GM18511 (cell line): ENCODE measurements around the gene DAPK1.

Source experiments
- ATAC-seq: cut with Tn5 transposase; IDR thresholded peaks from one replicate; pipeline ENCODE4 v1.9.1; 2021; ENCODE audit warnings: mild to moderate bottlenecking, moderate library complexity; ENCODE audit not compliant: unreplicated experiment

DAPK1 gene

DNA sequence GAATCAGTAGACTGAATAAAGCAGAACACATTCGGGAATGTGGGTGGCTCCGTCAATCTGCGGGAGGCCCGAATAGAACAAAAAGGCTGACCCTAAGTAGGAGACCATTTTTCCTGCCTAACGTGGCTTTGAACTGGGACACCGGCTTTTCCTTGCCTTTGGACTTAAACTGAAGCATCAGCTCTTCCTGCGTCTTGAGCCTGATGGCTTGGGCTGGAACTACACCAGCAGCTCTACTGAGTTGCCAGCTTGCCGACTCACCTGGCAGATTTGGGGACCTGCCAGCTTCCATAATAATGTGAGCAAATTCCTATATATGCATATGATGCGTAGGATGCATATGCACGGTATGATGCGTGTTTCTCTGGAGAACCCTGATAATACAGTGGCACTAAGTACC is 111.3 kb downstream of the DAPK1 start:
- no peak for ATAC-seq

DNA sequence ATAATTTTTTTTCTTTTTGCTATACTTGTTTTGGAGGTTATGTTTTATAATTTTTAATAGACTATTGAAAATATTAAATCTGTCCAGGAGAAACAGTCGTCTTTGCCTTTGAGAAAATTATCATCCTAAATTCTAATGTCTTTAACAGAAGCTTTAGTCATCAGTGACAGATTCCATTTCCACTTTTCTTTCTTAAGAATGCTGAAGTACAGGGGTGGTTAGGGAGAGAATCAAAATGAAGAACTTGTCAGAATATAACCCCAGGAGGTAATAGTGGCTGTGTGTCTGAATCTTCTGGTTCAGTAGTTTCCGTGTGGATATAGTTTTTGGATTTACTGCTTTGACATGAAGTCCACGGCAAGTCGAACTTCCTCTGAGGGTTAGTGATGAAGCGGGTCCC is 111.8 kb downstream of the DAPK1 start:
- ATAC-seq = no peak

DNA sequence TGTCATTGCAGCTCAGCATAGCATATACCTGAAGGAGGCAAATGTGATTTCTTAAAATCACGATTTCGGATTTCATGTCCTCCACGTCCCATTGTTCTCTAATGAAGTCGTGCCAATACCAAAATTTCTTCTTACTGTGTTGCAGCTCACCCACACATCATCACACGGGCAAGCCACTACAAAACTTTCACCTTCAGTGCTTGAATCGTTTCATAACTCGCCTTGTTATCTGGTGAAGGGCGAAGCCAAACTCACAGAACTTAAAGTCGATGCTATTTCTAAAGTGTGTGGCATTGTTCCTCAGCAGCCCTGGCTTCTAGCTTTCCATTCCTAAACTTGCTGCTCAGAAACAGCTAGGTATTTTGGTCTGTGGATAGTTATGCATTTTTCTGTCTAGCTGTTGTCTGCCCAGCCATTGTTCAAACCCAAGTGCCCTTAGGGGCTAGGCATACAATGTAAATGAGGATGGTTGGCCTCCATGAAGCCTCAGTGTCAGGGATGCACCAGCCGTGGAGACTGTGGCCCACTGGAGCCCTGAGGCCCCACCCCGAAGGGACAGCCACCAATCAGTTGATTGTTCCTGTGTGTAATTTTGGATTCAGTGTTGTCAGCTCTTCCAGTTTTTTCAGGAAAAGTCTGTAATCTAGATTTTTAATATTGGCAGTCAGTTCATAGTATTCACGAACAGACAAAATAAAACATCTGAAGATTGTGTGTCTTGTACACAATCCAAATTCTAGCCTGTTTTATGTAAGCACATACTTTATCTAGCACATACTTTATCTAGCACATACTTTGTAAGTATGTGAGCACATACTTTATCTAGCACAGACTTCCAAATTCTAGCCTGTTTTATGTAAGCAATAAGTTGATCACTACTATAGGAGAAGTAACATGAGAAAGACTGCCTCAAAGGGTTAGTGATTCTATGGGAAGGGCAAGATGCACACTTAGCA is 112.8 kb downstream of the DAPK1 start:
- ATAC-seq = no peak

DNA sequence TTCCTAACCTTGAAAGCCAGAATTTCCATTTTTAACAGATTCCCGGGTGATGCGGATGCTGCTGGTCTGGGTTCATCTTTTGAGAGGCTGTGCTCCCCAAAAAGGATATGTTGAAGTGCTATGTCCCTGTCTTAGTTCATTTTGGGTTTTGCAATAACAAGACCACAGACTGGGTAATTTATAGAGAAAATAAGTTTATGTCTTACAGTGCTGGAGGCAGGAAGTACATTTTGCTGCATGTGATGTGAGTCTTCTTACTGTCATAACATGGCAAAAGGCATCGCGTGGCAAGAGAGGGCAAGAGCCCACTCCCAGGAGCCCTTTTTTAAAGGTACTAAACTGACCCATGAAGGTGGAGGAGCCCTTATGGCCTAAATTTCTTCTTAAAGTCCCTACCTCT is 114.1 kb downstream of the DAPK1 start:
- no peak for ATAC-seq

DNA sequence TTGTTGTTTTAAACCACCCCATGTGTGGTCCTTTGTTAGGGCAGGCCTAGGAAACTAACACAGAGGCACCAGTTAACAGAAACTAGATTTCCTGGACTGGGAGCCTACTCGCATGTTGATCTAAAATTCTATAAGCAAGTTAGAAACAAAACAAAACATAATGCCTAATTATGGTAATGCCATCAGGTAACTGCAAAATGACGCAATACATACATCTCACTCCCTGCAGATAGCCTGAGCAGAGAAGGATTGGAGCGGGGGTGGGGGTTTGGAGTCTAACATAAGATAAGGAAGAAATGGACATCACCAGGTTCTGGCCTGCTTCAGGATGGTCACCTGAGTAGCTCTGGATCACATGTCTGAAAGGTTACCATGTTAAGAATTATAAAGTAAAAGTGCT is 114.9 kb downstream of the DAPK1 start:
- no peak for ATAC-seq

DNA sequence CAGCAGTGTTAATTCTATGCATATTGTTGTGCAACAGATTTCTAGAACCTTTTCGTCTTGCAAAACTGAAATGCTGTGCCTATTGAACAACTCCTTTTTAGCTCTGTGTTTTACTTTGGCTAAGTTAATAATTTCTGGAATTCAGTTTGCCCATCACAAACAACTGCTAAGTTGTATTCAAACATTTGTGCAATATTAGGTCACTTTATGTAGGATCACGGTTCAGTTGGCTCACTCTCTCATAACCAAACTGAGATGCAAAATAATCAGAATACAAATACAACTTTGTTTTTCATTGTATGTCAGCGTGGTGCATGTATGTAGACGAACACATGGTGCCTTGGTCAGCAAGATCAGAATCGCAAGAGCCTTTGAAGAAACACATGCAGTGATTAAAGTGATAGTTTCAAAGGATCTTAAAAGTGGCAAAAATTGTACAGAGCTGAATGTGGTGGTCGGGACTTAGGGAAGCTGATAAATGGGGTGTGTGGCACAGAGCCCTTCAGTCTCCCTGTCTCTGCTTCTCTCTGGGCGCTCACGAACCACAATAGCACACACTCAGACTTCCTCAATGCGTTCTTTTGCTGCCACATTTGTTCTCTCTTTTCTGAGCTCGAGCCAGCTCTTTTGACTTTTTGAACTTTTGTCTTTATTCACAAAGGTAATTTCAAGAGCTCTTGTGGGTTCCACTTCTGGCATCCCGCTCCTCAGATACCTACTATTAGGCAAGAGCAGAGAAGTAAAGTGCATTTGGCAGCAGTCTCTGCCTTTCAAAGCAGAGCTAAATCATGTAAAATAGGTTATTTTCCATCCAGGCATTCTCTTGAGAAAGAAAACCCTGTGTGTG is 115.8 kb downstream of the DAPK1 start:
- ATAC-seq = no peak

DNA sequence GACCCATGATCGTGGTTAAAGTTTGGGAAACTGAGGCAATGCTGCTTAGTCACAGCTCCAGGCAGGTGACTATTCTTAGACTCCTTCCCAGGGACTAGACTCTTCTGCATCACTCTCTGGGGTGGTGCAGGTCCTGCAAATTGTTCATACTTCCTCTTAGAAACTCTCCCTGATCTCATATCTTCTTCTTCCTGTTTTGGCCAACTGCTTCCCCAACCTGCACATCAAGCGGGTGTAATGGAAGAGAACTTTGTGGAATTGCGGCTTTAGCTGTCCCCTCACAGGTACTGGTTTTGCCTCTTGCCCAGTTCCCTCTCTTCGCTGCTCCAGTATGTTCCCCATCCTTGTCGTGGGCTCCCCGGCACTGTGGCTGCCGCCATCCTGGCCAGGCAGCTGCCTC is 116.7 kb downstream of the DAPK1 start:
- ATAC-seq = no peak

DNA sequence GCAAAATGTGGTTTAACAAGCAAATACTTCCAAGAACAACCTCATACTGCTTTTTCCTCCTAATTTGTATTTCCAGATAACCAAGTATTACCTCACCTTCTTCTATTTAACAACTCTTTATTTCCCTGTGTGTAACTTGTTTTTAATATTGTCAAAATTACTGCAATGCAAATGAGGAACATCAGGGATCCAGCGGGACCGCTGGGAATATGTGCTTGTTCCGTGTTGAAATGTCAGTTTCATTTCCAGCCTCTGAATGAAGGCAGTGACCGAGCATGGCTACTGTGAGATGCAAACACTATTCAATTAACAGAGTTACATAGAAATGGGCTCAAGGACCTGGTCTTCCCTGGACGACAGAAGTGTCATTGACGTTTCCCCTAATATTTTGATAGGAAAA is 117.5 kb downstream of the DAPK1 start:
- no peak for ATAC-seq

DNA sequence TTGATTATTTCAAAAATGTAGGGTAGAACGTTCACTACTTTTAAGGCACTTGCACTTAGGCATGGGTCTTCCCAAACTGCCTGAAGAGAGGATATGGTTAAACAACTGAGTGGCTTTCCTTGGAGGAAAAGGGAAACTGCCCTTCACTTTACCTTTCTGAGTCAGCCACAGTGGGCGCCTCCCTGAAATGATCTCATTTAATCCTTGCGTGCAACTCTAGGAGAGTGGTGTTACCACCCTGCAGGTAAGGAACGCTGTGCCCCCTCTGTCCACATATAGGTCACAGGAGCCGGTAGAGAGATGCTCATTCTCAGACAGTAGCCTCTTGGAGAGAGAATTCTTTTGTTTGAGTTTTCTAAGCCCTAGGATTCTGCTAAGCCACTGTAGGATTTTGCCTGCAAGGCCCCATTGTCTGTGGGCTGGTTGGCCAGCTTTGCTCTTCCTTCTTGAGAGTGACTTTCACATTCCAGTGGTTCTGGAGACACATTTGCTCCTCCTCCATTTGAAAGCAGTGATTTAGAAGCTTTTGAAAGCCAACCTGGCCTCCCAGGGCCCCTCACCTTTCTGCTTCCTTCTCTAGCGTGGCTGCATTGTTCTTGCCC is 118.0 kb downstream of the DAPK1 start:
- ATAC-seq = no peak

DNA sequence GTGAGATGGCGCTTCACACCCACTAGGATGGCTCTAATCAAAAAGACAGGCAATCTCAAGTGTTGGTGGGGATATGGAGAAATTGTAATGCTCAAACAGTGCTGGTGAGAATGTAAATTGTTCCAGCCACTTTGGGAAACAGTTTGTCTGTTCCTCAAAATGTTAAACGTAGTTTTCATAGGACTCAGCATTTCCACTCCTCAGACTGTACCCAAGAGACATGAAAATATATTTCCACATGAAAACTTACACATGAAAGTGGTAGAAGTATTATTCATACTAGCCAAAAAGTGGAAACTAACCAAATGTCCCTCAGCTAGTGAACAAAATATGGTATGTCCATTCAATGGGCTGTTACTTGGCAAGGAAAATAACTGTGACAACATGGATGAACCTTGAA is 120.6 kb downstream of the DAPK1 start:
- ATAC-seq = no peak

DNA sequence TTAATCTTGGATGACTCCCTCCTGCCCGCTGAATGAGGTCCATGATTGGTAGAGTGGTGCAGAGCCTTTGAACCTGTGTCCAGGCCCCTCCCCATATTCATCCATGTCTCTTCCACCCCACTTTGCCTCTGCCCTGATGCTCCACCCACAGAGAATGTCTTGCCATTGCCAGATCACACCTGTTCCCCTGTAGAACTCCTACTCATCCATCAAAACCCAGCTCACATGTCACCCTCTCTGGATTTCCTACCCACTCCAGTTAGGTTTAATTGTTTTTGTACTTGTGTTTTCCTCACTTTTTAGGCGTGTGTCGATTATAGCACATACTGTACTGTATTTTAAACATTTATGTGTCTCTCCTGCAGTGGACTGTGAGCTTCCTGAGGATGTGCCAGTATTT is 121.3 kb downstream of the DAPK1 start:
- ATAC-seq = no peak

DNA sequence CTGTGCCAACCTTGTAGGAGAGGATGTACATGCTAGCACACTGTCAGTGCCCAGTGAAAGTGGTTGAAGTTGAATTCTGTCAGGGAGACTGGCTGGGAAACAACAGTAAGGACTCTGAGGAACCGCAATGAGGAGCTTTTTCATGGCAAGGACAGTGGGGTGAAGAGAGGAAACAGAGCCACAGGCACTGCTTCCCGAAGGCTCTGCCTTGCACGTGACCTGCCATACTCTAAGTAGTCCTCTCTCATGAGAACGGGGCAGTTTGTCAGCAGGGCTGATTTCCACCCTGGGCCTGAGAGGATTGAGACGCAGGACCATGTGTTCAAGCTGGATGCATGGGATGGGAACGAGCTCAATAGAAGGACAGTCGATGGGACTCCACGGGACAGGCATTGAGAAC is 121.7 kb downstream of the DAPK1 start:
- no peak for ATAC-seq

DNA sequence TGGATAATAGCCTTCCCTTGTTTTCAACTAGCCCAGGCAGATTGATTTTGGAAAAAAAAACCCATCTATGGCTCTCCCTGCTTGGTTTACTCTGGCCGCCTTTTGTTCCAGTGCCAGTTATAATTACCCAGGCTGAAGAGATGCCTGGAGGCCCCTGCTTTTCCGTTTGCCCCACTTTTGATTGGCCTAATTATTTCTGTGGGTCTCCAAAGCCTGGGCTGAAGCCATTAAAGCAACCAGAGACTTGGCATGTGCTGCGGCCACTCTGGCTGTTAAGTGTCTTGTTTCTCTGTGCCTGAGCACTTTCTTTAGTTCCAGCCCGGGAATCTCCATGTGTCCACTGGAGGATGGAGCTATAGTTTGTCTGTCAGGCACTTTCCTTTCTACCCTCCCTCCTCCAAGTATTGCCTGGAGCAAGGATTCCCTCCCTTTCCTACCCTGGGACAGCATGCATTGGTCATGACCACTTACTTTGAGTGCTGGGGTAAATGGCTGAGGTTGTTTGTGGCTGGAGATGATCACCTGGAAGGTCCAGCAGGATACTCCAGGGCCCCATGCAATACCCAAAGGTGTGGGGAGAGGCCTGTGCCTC is 123.2 kb downstream of the DAPK1 start:
- ATAC-seq = no peak

DNA sequence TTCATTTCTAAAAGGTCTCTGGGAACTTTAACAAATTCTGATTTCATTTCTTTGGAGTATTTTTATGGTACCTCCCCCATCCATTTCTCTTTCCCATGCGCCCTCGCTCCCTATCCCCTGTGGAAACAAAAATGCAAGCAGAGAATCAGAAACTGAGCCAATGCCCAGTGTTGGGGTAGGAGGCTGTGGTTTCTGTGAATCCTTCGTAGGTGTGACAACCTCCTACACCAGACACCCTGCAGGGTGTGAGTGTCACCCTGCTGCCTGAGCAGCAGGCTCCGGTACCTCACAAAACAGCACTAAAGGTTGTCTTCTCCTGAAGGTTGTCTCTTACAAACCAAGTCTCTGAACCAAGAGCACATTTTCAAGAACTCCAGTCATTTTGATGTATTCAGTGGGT is 124.4 kb downstream of the DAPK1 start:
- no peak for ATAC-seq

DNA sequence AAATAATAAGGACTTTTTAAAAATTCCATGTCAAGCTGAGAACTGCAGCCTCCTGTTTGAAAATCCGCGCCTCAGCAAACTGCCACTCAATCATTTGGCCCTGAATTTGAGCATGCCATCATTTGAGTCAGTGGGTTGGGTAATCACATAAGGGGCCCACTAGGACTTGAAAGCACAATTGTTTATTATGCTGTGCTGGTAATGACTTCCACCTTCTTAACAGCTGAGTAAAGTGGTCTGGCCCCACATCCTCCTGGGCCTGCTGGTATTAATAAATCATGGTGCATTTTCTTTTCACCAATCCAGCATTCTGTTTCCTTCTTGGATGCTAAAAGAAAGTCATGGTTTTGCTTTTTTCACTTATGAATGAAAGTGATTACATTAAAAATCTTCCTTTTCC is 125.3 kb downstream of the DAPK1 start:
- ATAC-seq = no peak

DNA sequence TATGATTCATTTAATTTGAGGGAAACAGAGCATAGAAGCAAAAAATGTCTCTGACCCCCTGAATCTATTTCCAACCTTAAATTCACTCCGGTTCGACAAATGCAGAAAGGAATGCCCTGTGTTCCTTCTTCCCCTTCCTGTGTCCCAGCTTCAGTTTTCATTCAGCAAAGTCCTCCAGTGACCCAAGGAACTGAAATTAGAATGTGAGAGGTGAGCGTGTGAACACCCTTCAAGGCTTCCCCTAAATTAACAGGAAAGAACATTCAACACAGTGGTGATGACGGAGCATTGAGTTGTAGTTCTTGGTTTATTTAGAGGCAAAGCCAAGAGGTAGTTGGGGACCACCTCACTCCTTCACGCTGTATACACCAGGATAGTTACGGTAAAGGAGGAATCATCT is 130.7 kb downstream of the DAPK1 start:
- no peak for ATAC-seq

DNA sequence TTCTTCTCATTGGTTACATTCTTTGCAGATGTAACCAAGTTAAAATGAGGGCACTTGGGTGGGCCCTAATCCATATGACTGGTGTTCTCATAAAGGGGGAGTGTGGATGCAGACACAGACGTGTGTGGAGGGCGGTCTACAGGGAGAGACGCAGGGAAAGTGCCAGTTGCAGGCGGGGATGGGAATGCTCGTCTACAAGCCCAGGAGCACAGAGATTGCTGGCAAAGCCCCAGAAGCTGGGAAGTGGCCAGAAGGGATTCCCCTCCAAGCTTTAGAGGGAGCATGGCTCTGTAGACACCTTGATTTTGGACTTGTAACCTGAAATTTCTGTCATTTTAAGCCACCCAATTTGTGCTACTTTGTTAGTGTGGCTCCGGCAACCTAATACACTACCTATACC is 131.4 kb downstream of the DAPK1 start:
- no peak for ATAC-seq

DNA sequence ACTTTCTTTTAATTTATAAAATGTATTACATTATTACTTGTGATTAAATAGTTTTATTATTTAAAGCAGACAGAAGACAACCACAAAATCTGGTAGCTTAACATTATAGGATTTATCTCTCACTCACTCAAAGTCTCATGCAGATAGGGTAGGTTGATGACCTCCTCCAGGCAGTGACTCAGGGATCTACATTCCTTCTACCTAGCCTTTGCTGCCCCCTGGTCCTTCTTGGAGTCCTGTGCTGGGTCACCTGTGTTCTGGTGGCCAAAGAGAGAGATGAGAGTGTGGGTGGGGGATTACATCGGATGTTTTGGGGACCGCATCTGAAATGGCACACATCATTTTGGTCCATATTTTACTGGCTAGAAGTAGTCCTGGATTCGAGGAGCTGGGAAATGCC is 132.6 kb downstream of the DAPK1 start:
- ATAC-seq = no peak

DNA sequence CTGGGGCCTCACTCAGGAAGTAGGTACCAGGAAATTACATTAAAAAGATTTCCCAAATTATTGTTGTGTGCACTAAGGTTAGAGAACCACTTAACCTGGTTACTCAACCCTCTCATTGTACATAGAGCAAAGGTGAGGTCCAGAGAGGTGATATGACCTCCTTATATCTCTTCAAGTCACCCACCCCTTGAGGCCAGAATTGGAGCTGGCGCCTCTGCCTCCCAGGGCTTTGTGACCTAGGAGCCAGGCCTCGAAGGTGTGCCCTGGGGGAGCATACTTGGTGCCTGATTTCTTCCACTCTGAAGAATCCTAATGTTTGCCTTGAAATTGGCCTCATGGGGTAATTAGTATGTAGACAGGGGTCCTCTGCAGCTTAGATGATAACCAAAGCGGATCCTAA is 133.2 kb downstream of the DAPK1 start:
- no peak for ATAC-seq

DNA sequence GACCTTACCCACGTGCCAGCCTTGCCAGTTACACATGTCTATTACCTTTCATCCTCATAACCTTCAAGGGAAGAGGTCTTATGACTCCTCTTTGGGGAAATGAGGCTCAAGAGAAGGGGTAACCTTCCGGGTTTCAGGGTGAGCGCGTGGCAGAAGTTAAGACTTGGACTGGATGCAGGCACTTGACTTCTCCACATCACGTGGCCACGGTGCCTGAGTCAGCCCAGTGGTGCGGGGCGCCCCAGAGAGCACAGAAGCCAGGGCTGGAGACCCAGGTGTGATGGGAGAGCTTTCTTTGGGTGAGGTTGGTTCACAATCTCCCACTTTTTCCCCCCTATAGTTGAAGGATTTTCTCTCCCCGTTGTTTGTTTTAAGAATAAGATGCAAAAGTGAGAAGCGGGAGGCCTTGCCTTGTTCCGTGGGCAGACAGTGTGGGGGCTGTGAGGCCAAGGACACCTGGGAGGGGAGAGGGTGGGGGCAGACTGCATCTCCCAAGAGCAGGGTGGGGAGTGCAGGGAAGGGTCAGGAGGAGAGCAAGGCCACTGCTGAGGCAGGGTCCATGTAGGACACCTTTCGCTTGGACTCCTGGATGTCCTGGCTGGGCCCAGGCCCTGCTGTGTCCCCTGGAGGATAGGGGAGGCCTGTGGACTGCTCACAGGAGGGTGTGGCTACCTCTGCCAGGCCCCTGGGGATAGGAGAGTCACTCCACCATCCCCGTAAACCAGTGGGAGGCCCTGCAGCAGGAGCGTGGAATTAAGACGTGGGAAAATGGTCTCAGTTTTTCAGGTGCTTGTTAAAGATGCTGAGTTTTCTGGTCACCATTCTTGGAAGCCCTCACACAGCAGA is 138.2 kb downstream of the DAPK1 start:
- no peak for ATAC-seq
